Measurements from ENCODE around the gene AKAIN1.

The AKAIN1 gene

GRCh38 chr18:5180254-5180653, 16.8 kb downstream of the AKAIN1 start:
- Histone ChIP-seq H4K91ac (ENCODE audit: low read depth, low read length) (no peak overlapping the region), H3K27me3 (ENCODE audit: insufficient read depth, low read length) (no peaks in the 10 kb centered on the region), H3K79me1 (ENCODE audit: low read length) (no peaks in the 10 kb centered on the region), H3K9me3 (ENCODE audit: insufficient read depth, low read depth, low read length) (no peaks in the 10 kb centered on the region), H3K4me1 (ENCODE audit: control insufficient read depth in 1 of 2, insufficient read depth in 2 of 2, low read length in 2 of 2) (no peaks in the 10 kb centered on the region), H4K12ac (ENCODE audit: low read depth, low read length) (no peak overlapping the region), H3K36me3 (ENCODE audit: control insufficient read depth in 1 of 2, insufficient read depth in 2 of 2, low read length in 2 of 2) (no peaks in the 10 kb centered on the region), H4K8ac (ENCODE audit: low read depth, low read length) (no peak overlapping the region), H3K4me3 (ENCODE audit: low read depth, low read length) (no peak overlapping the region), H3K27ac (ENCODE audit: low read depth, low read length) (no peak overlapping the region), H3K79me2 (ENCODE audit: control insufficient read depth, insufficient read depth, low read length, poor library complexity) (no peaks in the 10 kb centered on the region), H2BK120ac (ENCODE audit: insufficient read depth, low read length, poor library complexity) (no peak overlapping the region), H3K9ac (ENCODE audit: low read length) (no peak overlapping the region), H2BK12ac (ENCODE audit: low read length) (no peak overlapping the region), H2AK5ac (ENCODE audit: low read length) (no peak overlapping the region), H3K4me2 (ENCODE audit: low read length) (no peak overlapping the region), H2BK5ac (ENCODE audit: low read depth, low read length, poor library complexity) (no peak overlapping the region), H3K23ac (ENCODE audit: low read length) (no peak overlapping the region), H3K18ac (ENCODE audit: low read length) (no peak overlapping the region), H2AFZ (ENCODE audit: insufficient read depth, low read length, poor library complexity) (no peak overlapping the region), H3K14ac (ENCODE audit: low read length) (no peak overlapping the region), H3K4ac (ENCODE audit: low read depth, low read length) (no peak overlapping the region)
- no peak for DNase-seq
- WGBS (ENCODE audit: extremely low coverage, insufficient coverage, insufficient read length), result no CpG with 5 or more reads among the region's 3 CpGs

- Histone ChIP-seq H3K23ac (ENCODE audit: low read length) (no peak overlapping the region), H3K79me2 (ENCODE audit: control insufficient read depth, insufficient read depth, low read length, poor library complexity) (no peaks in the 10 kb centered on the region), H3K4me1 (ENCODE audit: control insufficient read depth in 1 of 2, insufficient read depth in 2 of 2, low read length in 2 of 2) (no peaks in the 10 kb centered on the region), H4K12ac (ENCODE audit: low read depth, low read length) (no peak overlapping the region), H3K18ac (ENCODE audit: low read length) (no peak overlapping the region), H2BK5ac (ENCODE audit: low read depth, low read length, poor library complexity) (no peak overlapping the region), H3K36me3 (ENCODE audit: control insufficient read depth in 1 of 2, insufficient read depth in 2 of 2, low read length in 2 of 2) (no peaks in the 10 kb centered on the region), H2AK5ac (ENCODE audit: low read length) (no peak overlapping the region), H3K4me3 (ENCODE audit: low read depth, low read length) (no peak overlapping the region), H3K4me2 (ENCODE audit: low read length) (no peak overlapping the region), H3K9me3 (ENCODE audit: insufficient read depth, low read depth, low read length) (no peaks in the 10 kb centered on the region), H2AFZ (ENCODE audit: insufficient read depth, low read length, poor library complexity) (no peak overlapping the region), H3K27ac (ENCODE audit: low read depth, low read length) (no peak overlapping the region), H3K14ac (ENCODE audit: low read length) (no peak overlapping the region), H3K79me1 (ENCODE audit: low read length) (no peaks in the 10 kb centered on the region), H2BK12ac (ENCODE audit: low read length) (no peak overlapping the region), H3K9ac (ENCODE audit: low read length) (no peak overlapping the region), H4K91ac (ENCODE audit: low read depth, low read length) (no peak overlapping the region), H2BK120ac (ENCODE audit: insufficient read depth, low read length, poor library complexity) (no peak overlapping the region), H3K27me3 (ENCODE audit: insufficient read depth, low read length) (no peaks in the 10 kb centered on the region), H3K4ac (ENCODE audit: low read depth, low read length) (no peak overlapping the region), H4K8ac (ENCODE audit: low read depth, low read length) (no peak overlapping the region)
- WGBS (ENCODE audit: extremely low coverage, insufficient coverage, insufficient read length), result no CpG with 5 or more reads among the region's 1 CpG
- DNase-seq, result no peak
Measured at GRCh38 chr18:5178519-5178918, 18.5 kb downstream of the AKAIN1 start.

- Histone ChIP-seq H3K4ac (ENCODE audit: low read depth, low read length) (no peak overlapping the region), H3K4me2 (ENCODE audit: low read length) (no peak overlapping the region), H3K79me2 (ENCODE audit: control insufficient read depth, insufficient read depth, low read length, poor library complexity) (no peaks in the 10 kb centered on the region), H3K79me1 (ENCODE audit: low read length) (no peaks in the 10 kb centered on the region), H2AK5ac (ENCODE audit: low read length) (no peak overlapping the region), H3K9me3 (ENCODE audit: insufficient read depth, low read depth, low read length) (no peaks in the 10 kb centered on the region), H3K18ac (ENCODE audit: low read length) (no peak overlapping the region), H3K36me3 (ENCODE audit: control insufficient read depth in 1 of 2, insufficient read depth in 2 of 2, low read length in 2 of 2) (no peaks in the 10 kb centered on the region), H4K91ac (ENCODE audit: low read depth, low read length) (no peak overlapping the region), H3K4me3 (ENCODE audit: low read depth, low read length) (no peak overlapping the region), H3K27ac (ENCODE audit: low read depth, low read length) (no peak overlapping the region), H4K8ac (ENCODE audit: low read depth, low read length) (no peak overlapping the region), H2BK12ac (ENCODE audit: low read length) (no peak overlapping the region), H2BK120ac (ENCODE audit: insufficient read depth, low read length, poor library complexity) (no peak overlapping the region), H2BK5ac (ENCODE audit: low read depth, low read length, poor library complexity) (no peak overlapping the region), H2AFZ (ENCODE audit: insufficient read depth, low read length, poor library complexity) (no peak overlapping the region), H3K4me1 (ENCODE audit: control insufficient read depth in 1 of 2, insufficient read depth in 2 of 2, low read length in 2 of 2) (no peaks in the 10 kb centered on the region), H3K27me3 (ENCODE audit: insufficient read depth, low read length) (no peaks in the 10 kb centered on the region), H3K23ac (ENCODE audit: low read length) (no peak overlapping the region), H4K12ac (ENCODE audit: low read depth, low read length) (no peak overlapping the region), H3K14ac (ENCODE audit: low read length) (no peak overlapping the region), H3K9ac (ENCODE audit: low read length) (no peak overlapping the region)
- DNase-seq, result no peak
- WGBS (ENCODE audit: extremely low coverage, insufficient coverage, insufficient read length), result no CpG with 5 or more reads among the region's 5 CpGs
Measured at GRCh38 chr18:5175378-5175777, 21.7 kb downstream of the AKAIN1 start.

- Histone ChIP-seq H3K27me3 (ENCODE audit: insufficient read depth, low read length) (no peaks in the 10 kb centered on the region), H3K4me1 (ENCODE audit: control insufficient read depth in 1 of 2, insufficient read depth in 2 of 2, low read length in 2 of 2) (no peaks in the 10 kb centered on the region), H2BK5ac (ENCODE audit: low read depth, low read length, poor library complexity) (no peak overlapping the region), H2AK5ac (ENCODE audit: low read length) (no peak overlapping the region), H3K79me2 (ENCODE audit: control insufficient read depth, insufficient read depth, low read length, poor library complexity) (no peaks in the 10 kb centered on the region), H3K79me1 (ENCODE audit: low read length) (no peaks in the 10 kb centered on the region), H3K27ac (ENCODE audit: low read depth, low read length) (no peak overlapping the region), H4K91ac (ENCODE audit: low read depth, low read length) (no peak overlapping the region), H3K14ac (ENCODE audit: low read length) (no peak overlapping the region), H3K9me3 (ENCODE audit: insufficient read depth, low read depth, low read length) (no peaks in the 10 kb centered on the region), H3K4me2 (ENCODE audit: low read length) (no peak overlapping the region), H3K23ac (ENCODE audit: low read length) (no peak overlapping the region), H3K36me3 (ENCODE audit: control insufficient read depth in 1 of 2, insufficient read depth in 2 of 2, low read length in 2 of 2) (no peaks in the 10 kb centered on the region), H3K18ac (ENCODE audit: low read length) (no peak overlapping the region), H2BK12ac (ENCODE audit: low read length) (no peak overlapping the region), H4K12ac (ENCODE audit: low read depth, low read length) (no peak overlapping the region), H3K4me3 (ENCODE audit: low read depth, low read length) (no peak overlapping the region), H2AFZ (ENCODE audit: insufficient read depth, low read length, poor library complexity) (no peak overlapping the region), H4K8ac (ENCODE audit: low read depth, low read length) (no peak overlapping the region), H3K4ac (ENCODE audit: low read depth, low read length) (no peak overlapping the region), H2BK120ac (ENCODE audit: insufficient read depth, low read length, poor library complexity) (no peak overlapping the region), H3K9ac (ENCODE audit: low read length) (no peak overlapping the region)
- no peak for DNase-seq
- no CpG with 5 or more reads among the region's 6 CpGs for WGBS (ENCODE audit: extremely low coverage, insufficient coverage, insufficient read length)
Measured at GRCh38 chr18:5173646-5174045, 23.4 kb downstream of the AKAIN1 start.
